BJ (cell line): ENCODE measurements around the gene ABCC1. TPM values are rescaled to one million over a fixed set of nuclear protein-coding genes. Genes with fewer than 3 reads are reported as not detected.

Experiments
- CTCF ChIA-PET: fragments of 350-600 bp; formaldehyde crosslinking; extraction: SDS; loops from one replicate; lab custom pipeline; 2021; ENCODE audit warnings: antibody characterized with exemption, inconsistent platforms; lab: Yijun Ruan, JAX
- POLR2A ChIA-PET: fragments of 300-600 bp; sonication (Branson Sonifier 250); formaldehyde crosslinking; extraction: SDS; loops from one replicate; lab custom pipeline; 2021; ENCODE audit warnings: antibody characterized with exemption; lab: Charles Lee
- DNase-seq: peaks from one replicate; pipeline ENCODE4 v3.0.0-alpha.2; 2011; ENCODE audit warnings: low read depth
- H3K27me3 ChIP-seq: 2 replicates; pipeline ENCODE4 v1.6.0; 2011; ENCODE audit warnings: low read length; ENCODE audit not compliant: control insufficient read depth, insufficient read depth
- H3K36me3 ChIP-seq: 2 replicates; pipeline ENCODE4 v1.5.1; 2011; ENCODE audit warnings: low read length; ENCODE audit not compliant: control insufficient read depth, insufficient read depth
- H3K4me3 ChIP-seq: 2 replicates; pipeline ENCODE4 v1.5.1; 2011; ENCODE audit warnings: low read depth, mild to moderate bottlenecking, control low read depth, low read length
- polyA plus RNA-seq: library from polyadenylated mRNA; depleted of rRNA; stranded (reverse); fragments of >200 nt; gene quantifications from 2 replicates; pipeline ENCODE4 v1.2.3, GENCODE V29; 2011
- TF ChIP-seq, protein P1 (sequence below): IDR thresholded peaks from 2 replicates; pipeline ENCODE4 v1.5.1; 2011; ENCODE audit warnings: low read depth, mild to moderate bottlenecking, control low read depth, inconsistent platforms, low read length, moderate library complexity; ENCODE audit not compliant: insufficient read depth

The ABCC1 gene
- polyA plus RNA-seq, 1 experiment, result 27.3 TPM

DNA sequence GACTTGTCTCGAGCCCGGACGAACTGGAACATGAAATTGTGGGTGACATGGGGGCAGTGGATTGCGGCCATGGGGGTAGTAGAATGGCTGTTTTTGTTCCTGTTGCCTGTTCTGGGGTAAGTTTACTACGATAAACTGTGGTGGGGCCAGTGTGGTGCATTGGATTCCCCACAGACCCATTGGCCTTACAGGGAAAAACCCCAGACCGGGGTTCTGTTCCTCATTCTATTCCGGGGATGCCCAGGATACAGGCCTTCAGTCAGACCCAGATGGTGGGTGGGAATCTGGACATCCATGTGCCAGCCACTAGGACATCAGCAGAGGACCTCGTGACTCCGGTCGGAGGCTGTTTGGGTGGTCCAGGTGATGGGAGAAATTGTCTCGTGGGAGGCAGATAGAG lies 88.1 kb downstream of the ABCC1 start:
- H3K4me3 ChIP-seq, result no peak overlapping the region
- no peak for DNase-seq
- TF ChIP-seq, protein P1, sequence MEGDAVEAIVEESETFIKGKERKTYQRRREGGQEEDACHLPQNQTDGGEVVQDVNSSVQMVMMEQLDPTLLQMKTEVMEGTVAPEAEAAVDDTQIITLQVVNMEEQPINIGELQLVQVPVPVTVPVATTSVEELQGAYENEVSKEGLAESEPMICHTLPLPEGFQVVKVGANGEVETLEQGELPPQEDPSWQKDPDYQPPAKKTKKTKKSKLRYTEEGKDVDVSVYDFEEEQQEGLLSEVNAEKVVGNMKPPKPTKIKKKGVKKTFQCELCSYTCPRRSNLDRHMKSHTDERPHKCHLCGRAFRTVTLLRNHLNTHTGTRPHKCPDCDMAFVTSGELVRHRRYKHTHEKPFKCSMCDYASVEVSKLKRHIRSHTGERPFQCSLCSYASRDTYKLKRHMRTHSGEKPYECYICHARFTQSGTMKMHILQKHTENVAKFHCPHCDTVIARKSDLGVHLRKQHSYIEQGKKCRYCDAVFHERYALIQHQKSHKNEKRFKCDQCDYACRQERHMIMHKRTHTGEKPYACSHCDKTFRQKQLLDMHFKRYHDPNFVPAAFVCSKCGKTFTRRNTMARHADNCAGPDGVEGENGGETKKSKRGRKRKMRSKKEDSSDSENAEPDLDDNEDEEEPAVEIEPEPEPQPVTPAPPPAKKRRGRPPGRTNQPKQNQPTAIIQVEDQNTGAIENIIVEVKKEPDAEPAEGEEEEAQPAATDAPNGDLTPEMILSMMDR, result no peak
- ChIA-PET POLR2A (no interaction called here), CTCF (interaction anchor here (0.9 kb wide), 1 partner anchor 15 kb away, joined by 3 read pairs; no protein-coding TSS in a partner anchor)
- H3K36me3 ChIP-seq, result peaks cover 27% of the 10 kb centered on the region
- H3K27me3 ChIP-seq, result no peaks in the 10 kb centered on the region

DNA sequence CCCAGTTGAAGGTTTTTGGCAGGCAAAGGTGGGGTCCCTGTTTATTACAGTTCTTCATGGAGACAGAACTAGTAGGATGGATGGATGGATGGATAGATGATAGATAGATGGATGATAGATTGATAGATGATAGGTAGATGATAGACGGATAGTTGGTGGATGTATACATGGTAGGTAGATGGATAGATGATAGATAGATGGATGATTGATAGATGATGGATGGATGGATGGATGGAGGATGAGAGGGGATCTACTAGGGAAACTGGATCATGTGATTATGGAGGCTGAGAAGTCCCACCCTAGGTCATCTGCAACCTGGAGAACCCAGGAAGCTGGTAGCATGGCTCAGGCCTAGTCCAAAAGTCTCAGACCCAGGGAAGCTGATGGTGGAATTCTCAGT lies 88.6 kb downstream of the ABCC1 start:
- TF ChIP-seq, protein P1, result no peak
- Histone ChIP-seq H3K27me3 (no peaks in the 10 kb centered on the region), H3K4me3 (no peak overlapping the region), H3K36me3 (peaks cover 26% of the 10 kb centered on the region)
- CTCF ChIA-PET, result interaction anchor here (0.5 kb wide), 1 partner anchor 90 kb away, joined by 4 read pairs; no protein-coding TSS in a partner anchor
- no peak for DNase-seq
- POLR2A ChIA-PET, result no interaction called here

DNA sequence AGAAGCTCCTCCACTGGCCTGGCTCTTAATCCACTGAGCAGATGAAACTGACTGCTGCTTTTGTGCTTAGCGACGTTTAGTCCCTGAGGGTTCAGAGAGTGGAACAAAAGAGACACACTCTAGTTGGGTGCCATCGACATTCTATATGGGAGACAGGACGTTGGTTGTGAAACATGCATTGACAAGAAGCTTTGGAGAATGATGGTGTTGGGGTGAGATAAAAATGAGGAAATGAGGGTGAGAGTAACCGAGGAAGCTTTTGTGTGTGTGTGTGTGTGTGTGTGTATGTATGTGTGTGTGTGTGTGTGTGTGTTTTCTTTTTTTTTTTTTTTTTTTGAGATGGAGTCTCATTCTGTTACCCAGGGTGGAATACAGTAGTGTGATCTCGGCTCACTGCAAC lies 89.5 kb downstream of the ABCC1 start:
- DNase-seq, result no peak
- no peaks in the 10 kb centered on the region for H3K27me3 ChIP-seq
- H3K4me3 ChIP-seq, result no peak overlapping the region
- TF ChIP-seq, protein P1, result no peak
- POLR2A ChIA-PET, result no interaction called here
- peaks cover 25% of the 10 kb centered on the region for H3K36me3 ChIP-seq
- CTCF ChIA-PET, result no interaction called here

DNA sequence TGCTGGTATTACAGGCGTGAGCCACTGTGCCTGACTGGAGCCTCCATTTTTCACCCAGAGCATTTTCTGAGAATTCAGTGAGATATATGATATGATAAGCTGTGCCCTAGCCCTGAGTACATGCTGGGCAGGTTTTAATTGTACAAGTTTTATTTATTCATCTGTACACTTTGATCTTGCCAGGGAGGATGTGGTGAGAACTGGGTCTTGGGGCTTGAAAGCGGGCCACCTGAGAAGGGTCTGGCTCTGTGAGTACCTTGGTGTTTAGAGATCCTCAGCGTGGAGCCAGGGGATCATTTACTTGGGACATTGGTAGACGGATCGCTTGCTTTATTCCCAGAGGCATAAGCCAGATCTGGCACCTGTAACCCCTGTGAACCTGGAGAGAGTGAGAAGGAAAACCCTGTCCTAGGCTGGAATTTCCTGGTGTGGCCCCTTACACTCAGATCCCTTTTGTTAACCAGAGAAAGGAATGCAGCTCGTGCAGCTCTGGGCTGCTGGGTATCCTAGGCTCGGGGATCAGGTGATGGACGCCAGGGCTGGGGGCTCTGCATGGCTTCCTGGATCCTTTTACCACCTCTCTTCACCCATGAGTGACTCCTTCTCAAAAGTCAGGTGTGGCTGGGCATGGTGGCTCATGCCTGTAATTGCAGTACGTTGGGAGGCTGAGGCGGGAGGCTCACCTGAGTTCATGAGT lies 91.9 kb downstream of the ABCC1 start:
- TF ChIP-seq, protein P1, result no peak
- DNase-seq, result no peak
- Histone ChIP-seq H3K36me3 (peaks cover 22% of the 10 kb centered on the region), H3K27me3 (no peaks in the 10 kb centered on the region), H3K4me3 (no peak overlapping the region)
- CTCF ChIA-PET, result interaction anchor here (0.6 to 0.8 kb wide), 2 partner anchors 8 to 93 kb away, joined by 3 read pairs; no protein-coding TSS in a partner anchor
- POLR2A ChIA-PET, result interaction anchor here (1.0 kb wide), 1 partner anchor 8 kb away, joined by 5 read pairs; no protein-coding TSS in a partner anchor

DNA sequence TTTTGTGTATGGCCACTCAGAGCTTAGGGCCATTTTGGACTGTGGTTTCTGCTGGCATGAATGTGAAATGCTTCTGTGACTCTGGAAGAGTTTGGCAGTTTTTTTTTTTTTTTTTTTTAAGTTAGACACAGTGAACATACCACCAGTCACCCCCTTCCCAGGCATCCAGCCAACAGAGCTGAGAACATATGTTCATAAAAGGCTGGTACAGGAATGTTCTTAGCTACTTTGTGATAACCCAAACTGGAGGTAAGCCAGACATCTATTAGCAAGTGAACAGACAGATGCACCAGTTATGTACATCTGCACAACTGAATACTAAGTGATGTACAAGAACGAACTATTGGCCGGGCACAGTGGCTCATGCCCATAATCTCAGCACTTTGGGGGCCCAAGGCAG lies 92.7 kb downstream of the ABCC1 start:
- peak; percentile 46 for DNase-seq
- no peaks in the 10 kb centered on the region for H3K27me3 ChIP-seq
- ChIA-PET POLR2A (interaction anchor here (0.6 to 1.0 kb wide), 3 partner anchors 9 to 56 kb away, joined by 5 to 9 read pairs (median 5); no protein-coding TSS in a partner anchor), CTCF (interaction anchor here (0.6 to 0.8 kb wide), 3 partner anchors 9 to 92 kb away, joined by 3 read pairs; no protein-coding TSS in a partner anchor)
- H3K4me3 ChIP-seq, result no peak overlapping the region
- peaks cover 21% of the 10 kb centered on the region for H3K36me3 ChIP-seq
- TF ChIP-seq, protein P1, result no peak
